HG03175 (cell line): ENCODE results near the gene CMIP.

ENCODE experiments used
- ATAC-seq: cut with Tn5 transposase; IDR thresholded peaks from one replicate; pipeline ENCODE4 v1.9.1; 2021; ENCODE audit warnings: mild to moderate bottlenecking, moderate library complexity; ENCODE audit not compliant: unreplicated experiment

Gene CMIP

DNA sequence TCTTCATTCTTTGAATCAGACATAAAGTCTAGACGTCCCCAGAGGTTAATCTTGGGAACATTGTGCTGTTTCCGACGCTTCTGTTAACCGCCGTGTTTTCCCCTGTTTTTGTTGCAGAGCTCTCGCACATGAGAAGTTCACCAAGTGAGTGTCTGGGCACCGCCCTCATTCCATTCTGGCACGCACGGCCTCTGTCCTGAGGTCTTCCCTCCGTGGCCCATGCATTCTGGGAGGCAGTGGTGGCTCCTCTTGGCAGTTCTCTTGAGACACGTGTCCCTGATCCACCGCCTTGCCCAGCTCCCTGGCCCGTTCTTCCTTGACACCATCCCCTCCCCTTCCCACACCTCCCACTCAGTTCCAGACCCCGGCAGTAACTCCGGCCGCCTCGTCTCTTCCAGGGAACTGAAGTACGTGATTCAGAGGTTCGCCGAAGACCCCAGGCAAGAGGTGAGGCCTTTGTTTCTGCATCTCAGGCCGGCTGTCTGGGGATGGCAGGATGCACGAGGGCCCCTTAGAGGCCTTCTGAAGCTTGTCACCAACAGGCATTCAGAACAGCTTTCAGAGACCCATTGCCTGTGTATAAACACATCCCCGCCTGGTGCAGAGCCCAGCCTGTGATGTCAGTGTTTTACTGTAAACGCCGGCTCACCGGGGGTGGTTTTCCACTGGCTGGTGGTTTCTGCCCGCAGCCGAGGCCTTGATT lies 248.6 kb downstream of the CMIP start:
- no peak for ATAC-seq

DNA sequence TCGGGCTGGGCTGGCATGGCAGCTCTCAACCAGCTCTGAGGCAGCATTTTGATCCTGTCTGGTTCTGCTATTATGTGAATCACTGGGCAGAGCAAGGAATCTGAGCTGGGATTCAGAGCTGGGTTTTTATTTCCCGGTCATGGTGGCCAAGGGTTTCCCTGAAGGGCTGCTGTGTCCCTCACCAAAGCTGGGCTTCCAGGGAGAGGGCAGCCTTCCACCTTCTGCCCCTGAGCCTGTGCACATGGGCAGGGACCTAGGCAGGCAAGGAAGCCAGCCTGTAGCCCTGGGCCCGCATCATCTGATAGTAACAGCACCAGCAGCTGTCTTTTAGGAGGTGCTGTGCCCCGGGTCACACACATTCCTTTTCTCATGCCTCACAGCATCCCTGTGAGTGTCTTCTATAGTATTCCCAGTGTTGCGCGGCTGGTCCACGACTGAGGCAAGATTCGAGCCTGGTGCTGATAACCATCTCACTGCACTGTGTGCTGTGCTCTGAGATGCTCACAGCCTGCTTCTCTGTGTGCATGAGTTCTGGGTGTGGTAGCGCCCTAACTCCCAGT lies 249.2 kb downstream of the CMIP start:
- ATAC-seq = no peak

DNA sequence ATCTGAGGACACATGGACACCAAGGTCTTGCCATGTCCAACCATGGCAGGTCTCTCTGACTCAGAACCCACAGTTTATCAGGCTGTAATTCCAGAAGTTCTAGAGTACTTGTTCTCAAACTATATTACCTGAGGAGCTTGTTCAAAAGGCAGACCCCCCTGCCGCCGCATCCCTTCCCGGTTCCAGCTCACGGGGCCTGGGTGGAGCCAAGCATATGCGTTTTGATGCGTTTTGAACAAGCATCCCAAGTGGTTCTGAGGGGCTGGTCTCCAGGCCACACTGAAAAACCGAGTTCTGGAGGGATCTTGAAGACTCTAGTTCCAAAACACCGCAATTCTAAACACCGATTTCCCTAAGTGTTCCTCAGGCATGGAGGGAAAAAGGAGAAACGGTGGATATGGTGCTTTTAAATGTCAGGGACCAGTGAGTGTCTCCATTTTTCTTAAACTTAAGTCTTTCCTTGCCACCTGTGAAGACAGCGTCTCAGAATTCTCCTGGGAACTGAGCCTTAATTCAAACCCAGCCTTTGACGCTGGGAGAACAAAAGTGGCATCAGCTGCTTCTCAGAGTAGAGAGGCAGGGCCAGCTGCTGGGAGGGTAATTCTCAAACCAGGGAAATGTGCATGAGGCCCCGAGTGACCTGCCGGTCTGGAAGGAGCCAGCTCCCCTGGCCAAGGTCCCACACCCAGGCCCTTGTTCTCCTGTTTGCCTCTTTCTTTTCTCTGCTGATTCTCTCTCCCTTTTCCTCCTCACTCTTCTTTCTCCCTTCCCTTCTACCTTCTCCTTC lies 250.1 kb downstream of the CMIP start:
- ATAC-seq = no peak

- no peak for ATAC-seq
Measured at GRCh38 chr16:81695321-81696165, 250.9 kb downstream of the CMIP start.

- ATAC-seq = no peak
Measured at GRCh38 chr16:81696166-81696960, 251.8 kb downstream of the CMIP start.

DNA sequence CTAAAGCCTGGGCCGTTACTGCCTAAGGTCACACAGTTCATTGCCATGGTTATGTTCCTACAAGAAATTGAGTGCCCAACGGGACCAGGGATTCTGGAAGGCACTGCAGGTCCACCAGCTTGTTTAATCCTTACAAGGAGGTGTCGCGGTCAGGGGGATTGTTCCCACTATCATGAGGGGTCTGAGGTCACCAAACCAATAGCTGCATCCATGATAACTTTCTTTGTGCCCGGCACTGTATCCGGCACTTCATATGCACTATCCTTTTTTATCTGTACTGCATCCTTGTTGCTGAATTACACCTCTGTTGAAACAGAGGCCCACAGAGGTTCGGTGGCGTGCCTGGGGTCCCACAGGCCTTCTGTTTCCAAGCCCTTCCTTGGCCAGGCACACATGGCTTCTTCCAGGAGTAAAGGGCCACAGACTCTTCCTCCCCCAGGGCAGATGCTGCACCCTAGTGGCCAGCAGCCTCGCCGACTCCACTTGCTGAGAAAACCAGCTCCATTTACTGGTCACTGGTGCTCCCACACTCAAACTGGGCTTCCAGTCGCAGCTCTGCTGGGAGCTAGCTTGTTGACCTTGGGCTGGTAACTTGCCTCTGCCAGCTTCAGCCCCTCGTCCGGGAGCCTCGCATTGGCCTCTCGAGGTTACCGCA lies 252.5 kb downstream of the CMIP start:
- ATAC-seq = no peak

GRCh38 chr16:81697616-81698309 lies 253.2 kb downstream of the CMIP start:
- ATAC-seq = no peak

GRCh38 chr16:81698310-81698641 lies 253.7 kb downstream of the CMIP start:
- ATAC-seq = no peak

- no peak for ATAC-seq
Measured at GRCh38 chr16:81699596-81699995, 255.0 kb downstream of the CMIP start.

GRCh38 chr16:81700071-81700779 lies 255.6 kb downstream of the CMIP start:
- no peak for ATAC-seq

DNA sequence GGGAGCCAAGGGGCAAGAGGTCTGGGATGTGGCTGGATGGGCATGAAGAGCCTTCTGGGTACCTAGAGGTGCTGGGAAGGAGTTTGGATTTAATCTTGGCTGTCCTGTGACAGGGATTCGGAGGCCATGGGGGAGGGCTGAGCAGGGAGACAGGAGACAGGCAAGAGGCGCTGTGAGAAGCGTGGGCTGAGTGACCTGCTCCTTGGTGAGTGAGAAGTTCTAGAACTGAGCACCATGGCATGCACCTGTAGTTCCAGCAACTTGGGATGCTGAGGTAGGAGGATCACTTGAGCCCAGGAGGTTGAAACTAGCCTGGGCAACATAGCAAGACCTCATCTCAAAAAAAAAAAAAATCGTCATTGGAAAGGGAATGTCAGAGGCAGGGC lies 256.2 kb downstream of the CMIP start:
- ATAC-seq = no peak

GRCh38 chr16:81701296-81701970 lies 256.8 kb downstream of the CMIP start:
- ATAC-seq = no peak

- ATAC-seq = no peak
Measured at GRCh38 chr16:81702506-81702905, 257.9 kb downstream of the CMIP start.

DNA sequence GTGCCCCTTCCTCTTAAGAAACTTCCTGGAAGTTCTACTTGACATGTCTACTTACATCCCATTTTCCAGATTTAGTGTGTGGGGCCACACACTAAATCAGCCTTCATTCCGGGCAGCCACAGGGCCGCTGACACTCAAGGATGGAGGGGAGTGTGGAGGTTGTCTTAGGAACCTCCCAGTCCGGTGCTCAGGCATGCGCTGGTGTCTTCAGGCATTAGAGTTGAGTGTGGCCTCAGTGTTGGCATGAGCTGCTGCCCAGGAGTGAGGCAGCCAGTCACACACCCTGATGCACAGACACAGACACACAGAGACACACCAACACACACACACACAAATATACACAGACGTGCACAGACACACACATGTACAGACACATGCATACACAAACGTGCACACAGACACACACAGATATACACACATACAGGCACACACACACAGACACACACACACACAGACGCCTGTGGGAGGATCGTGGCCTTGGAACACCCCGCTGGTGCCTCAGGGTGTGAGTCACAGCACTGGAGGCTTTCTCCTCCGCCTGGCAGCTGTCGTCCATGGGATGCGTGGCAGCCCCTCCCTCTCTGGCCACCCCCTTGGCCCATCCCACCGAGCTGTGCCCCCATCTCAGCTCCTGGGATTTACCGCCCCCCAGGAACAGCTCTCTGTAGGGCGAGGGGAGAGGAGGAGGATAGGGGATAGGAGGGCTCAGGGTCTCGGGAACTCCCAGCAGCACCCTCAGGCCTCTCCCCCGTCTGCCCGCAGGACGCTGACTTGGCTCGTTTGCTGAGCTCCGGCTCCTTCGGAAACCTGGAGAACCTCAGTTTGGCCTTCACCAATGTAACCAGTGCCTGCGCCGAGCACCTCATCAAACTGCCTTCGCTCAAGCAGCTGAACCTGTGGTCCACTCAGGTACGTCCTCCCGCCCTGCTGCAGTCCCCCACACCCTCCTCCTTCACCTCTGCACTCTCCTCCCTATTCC lies 258.9 kb downstream of the CMIP start:
- no peak for ATAC-seq

GRCh38 chr16:81705261-81705660 lies 260.7 kb downstream of the CMIP start:
- ATAC-seq = no peak

GRCh38 chr16:81706327-81707295 lies 262.0 kb downstream of the CMIP start:
- no peak for ATAC-seq
